Endothelial cell of umbilical vein (primary cell): Measurements from ENCODE around the gene EDA. TPM values are rescaled to one million over a fixed set of nuclear protein-coding genes. Genes with fewer than 3 reads are reported as not detected.

Source experiments
- BruUV-seq: library from RNA; stranded (reverse); fragments of 400-500 nt; replicated peaks from 2 replicates; lab custom pipeline; 2021; lab: Mats Ljungman, UMichigan
- CTCF ChIA-PET: fragments of 300-600, 350-600 bp; sonication (Branson Sonifier 250); formaldehyde crosslinking; loops from one replicate; lab custom pipeline; 2021; ENCODE audit warnings: antibody characterized with exemption, inconsistent platforms; lab: Charles Lee
- POLR2A ChIA-PET: fragments of 300-600, 350-600 bp; sonication (Branson Sonifier 250); formaldehyde crosslinking; loops from one replicate; lab custom pipeline; 2021; ENCODE audit warnings: antibody characterized with exemption, inconsistent platforms; lab: Charles Lee
- DNase-seq: peaks from one replicate; pipeline ENCODE4 v3.0.0-alpha.2; 2011; ENCODE audit warnings: low read depth, low spot score
- FAIRE-seq: peaks from 2 replicates; lab custom pipeline; 2011; peaks lifted over from hg19 to GRCh38; lab: Jason Lieb, UNC
- H2AFZ ChIP-seq: 2 replicates; pipeline ENCODE4 v1.6.0; 2012; ENCODE audit warnings: low read depth, low read length, control low read depth, inconsistent platforms
- H3K27ac ChIP-seq: 2 replicates; pipeline ENCODE4 v1.5.1; 2011; ENCODE audit warnings: low read depth, mild to moderate bottlenecking, control low read depth, low read length, moderate library complexity; ENCODE audit not compliant: insufficient read depth
- H3K27me3 ChIP-seq, 2 experiments: 2 replicates each; pipeline versions ENCODE4 v1.6.0 to v1.6.1; 2011; ENCODE audit warnings: low read length in 2 of 2, mixed read lengths in 1 of 2; ENCODE audit not compliant: control insufficient read depth in 2 of 2, insufficient read depth in 2 of 2
- H3K36me3 ChIP-seq, 2 experiments: 2 replicates in 1 of 2; 3 replicates in 1 of 2; pipeline ENCODE4 v1.5.1; 2011; ENCODE audit warnings: low read length in 2 of 2, mild to moderate bottlenecking in 1 of 2, moderate library complexity in 1 of 2; ENCODE audit not compliant: control insufficient read depth in 2 of 2, insufficient read depth in 2 of 2; ENCODE audit errors: extremely low read depth in 1 of 2
- H3K4me1 ChIP-seq: 3 replicates; pipeline ENCODE4 v1.5.1; 2011; ENCODE audit warnings: mild to moderate bottlenecking, low read length; ENCODE audit not compliant: control insufficient read depth, insufficient read depth; ENCODE audit errors: extremely low read depth
- H3K4me2 ChIP-seq: 2 replicates; pipeline ENCODE4 v1.6.1; 2011; ENCODE audit warnings: low read length, control low read depth, mixed read lengths; ENCODE audit not compliant: insufficient read depth
- H3K4me3 ChIP-seq, 3 experiments: fragments of 200-600 bp in 1 of 3; sonication (generic), shearing (Covaris generic) in 1 of 3; replicated peaks in 1 of 3; 2 replicates each; pipeline ENCODE4 v1.5.1; 2011 to 2016; ENCODE audit warnings: control low read depth in 3 of 3, low read length in 3 of 3, mild to moderate bottlenecking in 2 of 3, inconsistent platforms in 1 of 3, low read depth in 1 of 3, moderate library complexity in 1 of 3; ENCODE audit not compliant: insufficient read depth in 1 of 3
- H3K79me2 ChIP-seq: 2 replicates; pipeline ENCODE4 v1.6.0; 2012; ENCODE audit warnings: low read length, inconsistent platforms; ENCODE audit not compliant: control insufficient read depth, insufficient read depth
- H3K9ac ChIP-seq: replicated peaks from 2 replicates; pipeline ENCODE3; 2011; ENCODE audit warnings: low read length, control low read depth; ENCODE audit not compliant: insufficient read depth; ENCODE audit errors: extremely low read depth
- H3K9me1 ChIP-seq: replicated peaks from 3 replicates; pipeline ENCODE4 v1.6.0; 2011; ENCODE audit warnings: mild to moderate bottlenecking, low read length; ENCODE audit not compliant: control insufficient read depth, insufficient read depth; ENCODE audit errors: extremely low read depth
- H3K9me3 ChIP-seq: replicated peaks from 2 replicates; pipeline ENCODE4 v1.5.1; 2012; ENCODE audit warnings: low read length, inconsistent platforms; ENCODE audit not compliant: control insufficient read depth, insufficient read depth
- H4K20me1 ChIP-seq: replicated peaks from 2 replicates; pipeline ENCODE3; 2011; ENCODE audit warnings: mild to moderate bottlenecking, low read length; ENCODE audit not compliant: control insufficient read depth, insufficient read depth; ENCODE audit errors: extremely low read depth
- EZH2 ChIP-seq: IDR thresholded peaks from 2 replicates; pipeline ENCODE4 v1.6.1; 2012; ENCODE audit warnings: borderline replicate concordance, low read depth, mild to moderate bottlenecking, moderate library complexity, low read length, inconsistent platforms; ENCODE audit not compliant: severe bottlenecking
- FOS ChIP-seq: IDR thresholded peaks from 2 replicates; pipeline ENCODE4 v1.6.1; 2011; ENCODE audit warnings: mild to moderate bottlenecking, low read length, moderate library complexity, borderline replicate concordance; ENCODE audit not compliant: insufficient read depth
- GATA2 ChIP-seq: IDR thresholded peaks from 2 replicates; pipeline ENCODE4 v1.7.0; 2011; ENCODE audit warnings: low read depth, mild to moderate bottlenecking, moderate library complexity, mixed read lengths, low read length; ENCODE audit not compliant: insufficient read length, insufficient read depth
- JUN ChIP-seq: IDR thresholded peaks from 2 replicates; pipeline ENCODE4 v1.6.1; 2011; ENCODE audit warnings: borderline replicate concordance, low read depth; ENCODE audit not compliant: insufficient read length, insufficient read depth
- MYC ChIP-seq: IDR thresholded peaks from one replicate; pipeline ENCODE4 v1.6.1; 2011; ENCODE audit warnings: mild to moderate bottlenecking, low read depth, low read length
- POLR2A ChIP-seq: IDR thresholded peaks from 2 replicates; pipeline ENCODE4 v1.6.1; 2012; ENCODE audit warnings: low read depth, mild to moderate bottlenecking, control low read depth, low read length
- POLR2AphosphoS5 ChIP-seq: IDR thresholded peaks from 2 replicates; pipeline ENCODE4 v1.6.1; 2012; ENCODE audit warnings: low read depth, mild to moderate bottlenecking, control low read depth, low read length, moderate library complexity; ENCODE audit not compliant: insufficient read depth
- dilution Hi-C: fragments of 300-500 bp; cut with MboI; formaldehyde crosslinking; loops from one replicate; pipeline ENCODE4 v1.15.0; 2019; ENCODE audit warnings: low sequenced_read_pairs; ENCODE audit not compliant: extremely low pct_ligation_motif_present
- intact Hi-C: fragments of 100-400 bp; cut with micrococcal nuclease; formaldehyde crosslinking; loops from one replicate; pipeline ENCODE4 v1.10.0; 2022
- polyA plus RNA-seq, 4 experiments: library from polyadenylated mRNA; depleted of rRNA in 3 of 4; stranded (reverse) in 3 of 4; unstranded in 1 of 4; fragments of >200 nt; gene quantifications; 2 replicates each; pipeline versions ENCODE4 v1.2.1 to v1.2.3, GENCODE V29; 2011 to 2012; ENCODE audit warnings: missing spikeins in 1 of 4
- total RNA-seq: library from RNA; stranded (reverse); gene quantifications from 2 replicates; pipeline ENCODE4 v1.2.3, GENCODE V29; 2021
- TF ChIP-seq, protein P1 (sequence below): IDR thresholded peaks from 2 replicates; pipeline ENCODE4 v1.6.1; 2011; ENCODE audit not compliant: insufficient read depth, insufficient read length
- TF ChIP-seq, protein P2 (sequence below), 2 donors: IDR thresholded peaks; 1 replicate in 1 of 2; 2 replicates in 1 of 2; pipeline ENCODE4 v1.5.1; 2011; ENCODE audit warnings: low read length in 2 of 2, mild to moderate bottlenecking in 2 of 2, moderate library complexity in 2 of 2, control low read depth in 1 of 2, inconsistent platforms in 1 of 2, low read depth in 1 of 2; ENCODE audit not compliant: insufficient read depth in 1 of 2; ENCODE audit errors: extremely low read depth in 1 of 2

EDA gene
- total and polyA plus RNA-seq, 2 donors (not counting 3 experiments of a cell fraction or from before 2014, with no cell fraction given) = 0.37 to 1.2 TPM

DNA sequence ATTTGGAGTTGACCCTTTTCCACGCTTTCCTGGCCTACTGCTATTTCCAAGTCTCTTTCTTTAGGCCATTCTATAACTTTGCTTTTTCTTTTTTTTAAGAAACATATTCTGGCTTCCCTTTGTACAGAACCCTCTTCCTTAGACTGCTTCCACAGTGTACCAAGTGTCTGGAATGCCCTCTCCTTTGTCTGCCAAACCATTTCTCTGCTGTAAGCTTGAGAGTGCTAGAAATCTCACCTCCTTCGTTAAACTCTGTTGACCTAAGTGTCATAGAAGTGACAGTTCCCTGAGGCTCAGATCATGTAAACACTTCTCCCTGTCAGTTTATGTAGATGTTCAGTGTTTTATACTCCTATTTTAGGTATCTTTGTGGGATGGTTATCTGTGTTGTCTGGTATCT is 108.4 kb downstream of the EDA start:
- ChIA-PET CTCF (no interaction called here), POLR2A (no interaction called here)
- Histone ChIP-seq H3K9me1 (no peaks in the 10 kb centered on the region), H3K36me3 (no peaks in the 10 kb centered on the region), H3K9me3 (no peaks in the 10 kb centered on the region), H3K9ac (no peak overlapping the region), H3K27ac (no peak overlapping the region), H3K4me2 (no peak overlapping the region), H4K20me1 (no peaks in the 10 kb centered on the region), H3K4me3 (no peak overlapping the region), H3K4me1 (no peaks in the 10 kb centered on the region), H3K79me2 (no peaks in the 10 kb centered on the region), H3K27me3 (no peaks in the 10 kb centered on the region), H2AFZ (no peak overlapping the region)
- intact Hi-C loops (no loop called here), dilution Hi-C loops (no loop called here)
- DNase-seq (no peak), FAIRE-seq (no peak)
- TF ChIP-seq, protein P1, sequence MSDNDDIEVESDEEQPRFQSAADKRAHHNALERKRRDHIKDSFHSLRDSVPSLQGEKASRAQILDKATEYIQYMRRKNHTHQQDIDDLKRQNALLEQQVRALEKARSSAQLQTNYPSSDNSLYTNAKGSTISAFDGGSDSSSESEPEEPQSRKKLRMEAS = no peak
- TF ChIP-seq, protein P2, sequence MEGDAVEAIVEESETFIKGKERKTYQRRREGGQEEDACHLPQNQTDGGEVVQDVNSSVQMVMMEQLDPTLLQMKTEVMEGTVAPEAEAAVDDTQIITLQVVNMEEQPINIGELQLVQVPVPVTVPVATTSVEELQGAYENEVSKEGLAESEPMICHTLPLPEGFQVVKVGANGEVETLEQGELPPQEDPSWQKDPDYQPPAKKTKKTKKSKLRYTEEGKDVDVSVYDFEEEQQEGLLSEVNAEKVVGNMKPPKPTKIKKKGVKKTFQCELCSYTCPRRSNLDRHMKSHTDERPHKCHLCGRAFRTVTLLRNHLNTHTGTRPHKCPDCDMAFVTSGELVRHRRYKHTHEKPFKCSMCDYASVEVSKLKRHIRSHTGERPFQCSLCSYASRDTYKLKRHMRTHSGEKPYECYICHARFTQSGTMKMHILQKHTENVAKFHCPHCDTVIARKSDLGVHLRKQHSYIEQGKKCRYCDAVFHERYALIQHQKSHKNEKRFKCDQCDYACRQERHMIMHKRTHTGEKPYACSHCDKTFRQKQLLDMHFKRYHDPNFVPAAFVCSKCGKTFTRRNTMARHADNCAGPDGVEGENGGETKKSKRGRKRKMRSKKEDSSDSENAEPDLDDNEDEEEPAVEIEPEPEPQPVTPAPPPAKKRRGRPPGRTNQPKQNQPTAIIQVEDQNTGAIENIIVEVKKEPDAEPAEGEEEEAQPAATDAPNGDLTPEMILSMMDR (IDR thresholded peaks at IDR 0.05; ENCODE audit: extremely low read depth in 1 of 2, insufficient read depth in 1 of 2, low read depth in 1 of 2, low read length in 2 of 2) = no peak
- TF ChIP-seq JUN (no peak), POLR2A (no peak), MYC (no peak), FOS (no peak), GATA2 (no peak), POLR2AphosphoS5 (no peak), EZH2 (no peak)
- no TSS peak for BruUV-seq
